Activated gamma-delta T cell treated with anti-CD3 and anti-CD28 coated beads, Interleukin-2, amount 50 U/mL, for 16 hours (primary cell): ENCODE data around the gene SGSM2.
"Not testable (repeated sequence)": the region's sequence is repeated elsewhere in the genome, so short reads cannot be mapped to it uniquely, and the experiment has no call there.

Experiments used
- DNase-seq: peaks from one replicate; pipeline ENCODE4 v3.0.0-alpha.2; 2020; ENCODE audit warnings: low read depth

The SGSM2 gene, protein sequence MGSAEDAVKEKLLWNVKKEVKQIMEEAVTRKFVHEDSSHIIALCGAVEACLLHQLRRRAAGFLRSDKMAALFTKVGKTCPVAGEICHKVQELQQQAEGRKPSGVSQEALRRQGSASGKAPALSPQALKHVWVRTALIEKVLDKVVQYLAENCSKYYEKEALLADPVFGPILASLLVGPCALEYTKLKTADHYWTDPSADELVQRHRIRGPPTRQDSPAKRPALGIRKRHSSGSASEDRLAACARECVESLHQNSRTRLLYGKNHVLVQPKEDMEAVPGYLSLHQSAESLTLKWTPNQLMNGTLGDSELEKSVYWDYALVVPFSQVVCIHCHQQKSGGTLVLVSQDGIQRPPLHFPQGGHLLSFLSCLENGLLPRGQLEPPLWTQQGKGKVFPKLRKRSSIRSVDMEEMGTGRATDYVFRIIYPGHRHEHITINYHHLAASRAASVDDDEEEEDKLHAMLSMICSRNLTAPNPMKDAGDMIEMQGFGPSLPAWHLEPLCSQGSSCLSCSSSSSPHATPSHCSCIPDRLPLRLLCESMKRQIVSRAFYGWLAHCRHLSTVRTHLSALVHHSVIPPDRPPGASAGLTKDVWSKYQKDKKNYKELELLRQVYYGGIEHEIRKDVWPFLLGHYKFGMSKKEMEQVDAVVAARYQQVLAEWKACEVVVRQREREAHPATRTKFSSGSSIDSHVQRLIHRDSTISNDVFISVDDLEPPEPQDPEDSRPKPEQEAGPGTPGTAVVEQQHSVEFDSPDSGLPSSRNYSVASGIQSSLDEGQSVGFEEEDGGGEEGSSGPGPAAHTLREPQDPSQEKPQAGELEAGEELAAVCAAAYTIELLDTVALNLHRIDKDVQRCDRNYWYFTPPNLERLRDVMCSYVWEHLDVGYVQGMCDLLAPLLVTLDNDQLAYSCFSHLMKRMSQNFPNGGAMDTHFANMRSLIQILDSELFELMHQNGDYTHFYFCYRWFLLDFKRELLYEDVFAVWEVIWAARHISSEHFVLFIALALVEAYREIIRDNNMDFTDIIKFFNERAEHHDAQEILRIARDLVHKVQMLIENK

DNA sequence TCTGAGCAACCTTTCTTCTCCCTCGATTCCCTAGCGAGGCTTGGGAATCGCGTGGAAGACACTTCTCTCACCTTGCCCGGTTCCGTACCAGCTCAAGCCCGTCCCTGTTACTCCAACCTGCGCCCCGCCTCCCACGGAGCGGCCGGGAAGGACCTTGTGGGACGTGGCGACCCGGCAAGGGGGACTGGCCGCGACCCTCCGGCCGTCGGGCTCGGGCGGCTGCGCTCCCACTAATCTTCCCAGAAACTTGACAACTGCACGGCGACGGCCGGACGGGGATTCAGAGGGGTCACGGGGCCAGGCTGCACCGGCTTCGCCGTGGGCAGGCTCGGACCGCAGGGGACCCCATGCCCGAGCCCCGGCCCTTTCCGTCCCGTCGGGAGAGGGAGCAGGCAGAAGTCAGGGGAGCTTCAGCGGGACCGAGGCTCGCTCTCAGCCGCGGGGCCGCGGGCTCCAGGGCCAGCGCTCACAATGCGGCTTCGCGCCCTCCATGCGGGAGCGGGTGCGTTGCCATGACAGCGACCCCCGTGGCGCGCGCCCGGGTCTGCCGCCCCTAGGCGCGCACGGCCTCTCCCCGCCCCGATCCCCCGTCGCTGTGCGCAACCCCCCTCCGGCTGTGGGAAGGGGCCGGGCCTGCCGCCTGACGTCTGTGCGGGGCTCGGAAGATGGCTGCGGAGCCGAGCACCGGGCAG is at the start of gene SGSM2:
SGSM2 (plus strand) TSS at position 650 of the 692 bp plus-strand sequence. CDS start 188 bp downstream, outside the sequence.
- peak; percentile 59 for DNase-seq

DNA sequence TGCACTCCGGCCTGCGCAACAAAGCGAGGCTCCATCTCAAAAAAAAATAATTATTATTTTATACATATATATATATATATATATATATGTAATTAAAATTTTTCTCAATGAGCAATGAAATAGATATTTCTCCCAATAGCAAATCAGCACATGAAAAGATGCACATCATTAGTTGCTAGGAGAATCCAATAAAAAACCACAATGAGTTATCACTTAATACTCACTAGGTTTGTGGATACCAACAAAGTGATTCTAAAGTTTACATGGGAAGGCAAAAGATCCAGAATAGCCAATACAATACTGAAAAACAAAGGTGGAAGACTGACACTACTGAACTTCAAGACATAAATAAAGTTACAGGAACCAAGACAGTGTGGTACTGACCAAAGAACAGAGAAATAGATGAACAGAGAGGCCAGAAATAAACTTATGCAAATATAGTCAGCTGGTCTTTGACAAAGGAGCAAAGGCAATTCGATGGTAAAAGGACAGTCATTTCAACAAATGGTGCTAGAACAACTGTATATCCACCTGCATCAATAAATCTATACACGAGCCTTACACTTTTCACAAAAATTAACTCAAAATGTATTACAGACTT is 47.3 kb upstream of the SGSM2 start:
- no peak for DNase-seq

DNA sequence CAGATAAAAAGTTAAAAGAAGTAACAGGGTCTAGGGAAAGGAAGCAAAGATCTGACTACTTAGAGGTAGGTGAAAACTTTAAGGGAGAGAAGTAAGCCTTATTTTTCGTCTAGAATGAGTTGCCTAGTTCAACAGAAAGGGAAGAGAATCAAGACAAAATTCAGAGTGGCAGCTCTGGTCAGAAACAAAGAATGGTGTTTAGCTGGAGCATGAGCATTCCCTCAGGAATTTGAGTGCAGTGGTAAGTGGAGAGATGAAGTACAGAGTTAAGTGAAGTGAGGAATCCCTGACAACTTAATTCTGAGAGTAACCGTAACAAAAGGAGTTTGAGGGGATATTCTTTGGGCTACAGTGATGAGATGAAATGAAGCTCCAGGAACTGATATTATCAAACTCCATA is 45.2 kb upstream of the SGSM2 start:
- no peak for DNase-seq

DNA sequence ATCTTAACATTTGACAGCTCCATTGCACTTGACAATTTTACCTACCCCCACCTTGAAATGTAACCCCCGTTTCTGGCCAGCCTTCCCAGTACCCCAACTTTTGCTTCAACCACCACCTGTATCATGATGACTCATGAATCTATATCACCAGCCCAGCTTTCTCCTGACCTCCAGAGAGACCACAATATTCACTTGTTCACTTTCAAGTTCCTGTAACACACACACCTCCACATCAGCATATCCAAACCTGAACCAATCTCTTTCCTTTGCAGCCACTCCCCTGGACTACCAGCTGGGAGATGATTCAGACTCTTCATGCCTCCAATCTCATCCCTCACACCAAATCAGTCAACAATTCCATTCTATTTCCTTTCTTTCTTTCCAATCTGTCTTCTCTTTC is 41.7 kb upstream of the SGSM2 start:
- no peak for DNase-seq

DNA sequence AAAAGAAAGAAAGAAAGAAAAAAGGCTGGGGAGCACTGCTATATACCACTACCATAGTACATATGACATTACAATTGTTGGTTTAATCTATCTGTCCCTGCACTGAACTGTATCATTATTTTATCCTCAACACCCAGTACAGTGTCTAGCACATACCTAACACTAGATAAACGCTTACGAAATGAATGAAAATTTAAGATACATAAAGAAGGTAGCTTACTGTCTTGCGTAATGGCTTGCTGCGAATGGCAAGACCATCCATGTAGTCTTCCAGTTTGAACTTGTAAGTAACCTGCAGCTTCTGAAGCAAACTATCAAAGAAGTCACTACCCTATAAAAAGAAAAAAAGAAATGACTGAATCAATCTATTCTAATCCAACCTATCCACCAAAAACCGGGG is 40.3 kb upstream of the SGSM2 start:
- no peak for DNase-seq

DNA sequence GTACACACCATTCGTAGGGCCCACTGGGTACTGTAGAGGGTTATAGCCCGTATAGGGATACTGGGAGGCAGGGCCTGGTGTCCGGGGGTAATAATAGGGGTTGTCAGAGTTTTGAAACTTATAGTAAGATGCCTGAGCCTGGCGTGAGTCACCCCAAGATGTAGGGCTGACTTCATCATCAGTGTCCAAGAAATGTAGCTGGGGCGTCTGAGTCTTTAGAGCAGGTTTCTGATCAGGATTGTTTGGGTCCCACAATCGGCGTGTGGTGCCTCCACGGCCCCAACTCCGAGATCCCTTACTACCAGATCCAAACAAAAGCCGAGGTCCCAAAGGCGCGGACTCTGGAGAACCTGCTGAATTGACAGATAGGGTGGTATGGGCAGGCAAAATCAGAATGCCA is 38.2 kb upstream of the SGSM2 start:
- no peak for DNase-seq

DNA sequence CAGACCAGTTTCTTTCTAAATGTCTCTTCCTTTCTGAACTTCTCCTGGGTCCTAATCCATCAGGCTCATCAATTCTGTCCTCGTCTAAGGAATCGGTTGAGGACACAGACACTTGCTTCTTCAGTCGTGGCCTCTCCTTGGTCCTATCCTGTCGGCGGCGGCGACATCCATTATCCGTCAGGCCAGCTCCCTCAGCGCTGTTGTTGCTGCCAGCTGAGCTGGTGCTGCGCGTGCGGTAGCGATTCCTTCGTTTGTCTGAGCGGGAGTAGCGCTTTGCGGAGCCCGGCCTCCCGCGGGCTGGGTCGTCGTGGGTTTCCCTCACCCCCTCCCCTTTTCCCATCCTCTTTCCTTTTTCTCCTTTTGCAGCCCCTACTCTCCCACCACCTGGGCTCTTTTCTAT is 37.5 kb upstream of the SGSM2 start:
- DNase-seq = no peak

DNA sequence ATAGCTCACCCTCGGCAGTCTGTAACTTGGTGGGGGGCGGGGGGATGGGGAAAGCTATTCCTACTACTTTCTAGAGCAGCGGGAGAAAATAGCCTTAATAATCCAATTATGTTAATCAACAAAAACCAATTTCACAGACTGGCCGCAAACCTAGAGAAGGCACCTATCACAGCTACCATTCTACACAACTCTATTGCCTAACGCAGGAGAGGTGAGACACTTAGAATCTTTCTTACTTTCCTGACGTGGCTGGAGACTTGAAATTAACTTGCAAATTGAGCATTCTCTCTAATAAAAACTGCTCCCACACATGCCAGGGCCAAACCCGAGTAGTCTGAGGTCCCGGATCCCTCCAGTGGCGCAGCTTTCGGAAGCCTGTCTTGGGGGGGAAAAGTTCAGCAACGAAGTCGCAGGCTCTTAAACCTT is 34.5 kb upstream of the SGSM2 start:
- peak; percentile 9 for DNase-seq

DNA sequence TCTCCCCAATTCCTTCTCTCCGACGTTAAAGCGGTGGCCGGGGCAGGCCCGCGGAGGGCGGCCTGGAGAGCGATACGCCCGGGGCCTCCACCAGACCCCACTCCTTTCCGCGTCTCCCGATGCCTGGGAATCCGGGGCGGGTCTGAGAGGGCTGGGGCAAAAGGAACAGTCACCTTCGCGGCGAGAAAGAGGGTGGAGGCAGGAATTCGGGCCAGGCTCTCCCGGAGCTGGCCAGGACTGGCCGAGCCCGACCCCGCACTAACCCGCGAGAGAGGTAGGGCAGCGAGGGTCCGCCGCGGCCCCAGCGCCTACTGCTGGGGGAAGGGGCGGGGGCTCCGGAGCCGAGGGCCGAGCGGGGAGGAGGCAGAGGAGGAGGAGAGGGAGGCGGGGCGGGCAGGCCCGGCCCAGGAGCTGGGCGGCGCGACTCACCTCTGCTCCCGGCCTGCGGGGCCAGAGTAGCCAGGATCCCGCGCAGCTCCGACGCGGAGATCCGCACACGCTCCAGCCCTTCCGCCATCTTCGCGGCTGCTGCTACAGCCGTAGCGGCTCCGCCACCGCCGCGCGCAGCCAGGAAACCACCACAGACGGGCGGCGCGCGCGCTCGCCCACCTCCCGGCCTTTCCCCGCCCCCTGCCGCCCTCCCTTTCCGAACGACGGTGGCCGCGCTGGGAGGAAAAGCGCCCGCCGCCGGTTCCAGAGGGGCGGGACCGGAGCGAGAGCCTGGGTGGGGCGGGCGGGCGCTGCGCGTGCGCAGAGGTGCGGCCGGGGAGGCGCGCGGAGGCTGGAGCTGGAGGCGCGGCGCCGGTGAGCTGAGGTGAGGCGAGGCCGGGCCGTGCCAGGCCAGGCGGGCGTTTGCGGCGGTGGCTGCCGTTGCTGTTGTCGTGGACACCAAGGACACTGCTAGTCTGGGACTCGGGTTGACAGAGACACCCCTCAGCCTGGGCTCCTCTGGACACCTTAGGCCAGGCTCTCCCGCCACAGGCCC is 33.8 kb upstream of the SGSM2 start, which contains the start of the genes SMG6 and SRR:
SMG6 (minus strand) TSS at position 582 of the 985 bp plus-strand sequence; CDS start at position 517, 65 bp downstream.
SRR (plus strand) TSS at position 747 of the 985 bp plus-strand sequence. CDS start 11,611 bp downstream, outside the sequence.
- DNase-seq = peak; percentile 95

DNA sequence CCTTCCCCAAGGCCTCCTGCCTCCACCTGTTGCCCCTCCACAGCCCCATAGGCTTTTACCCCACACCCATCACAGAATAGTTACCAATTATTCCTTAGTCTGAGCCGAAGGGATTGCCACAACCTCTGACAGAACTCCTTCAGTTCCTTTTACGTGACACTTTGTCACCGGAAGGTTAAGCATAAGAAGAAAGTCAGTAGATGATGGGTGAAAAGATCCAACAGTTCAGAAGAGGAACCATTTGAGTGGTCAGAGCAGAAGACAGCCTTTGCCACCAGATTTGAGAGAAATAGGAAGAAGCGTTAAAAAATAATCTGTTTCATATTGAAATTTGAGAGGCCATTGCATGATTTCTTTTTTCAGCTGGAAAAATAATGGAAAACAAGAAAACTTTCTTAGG is 32.4 kb upstream of the SGSM2 start:
- no peak for DNase-seq

DNA sequence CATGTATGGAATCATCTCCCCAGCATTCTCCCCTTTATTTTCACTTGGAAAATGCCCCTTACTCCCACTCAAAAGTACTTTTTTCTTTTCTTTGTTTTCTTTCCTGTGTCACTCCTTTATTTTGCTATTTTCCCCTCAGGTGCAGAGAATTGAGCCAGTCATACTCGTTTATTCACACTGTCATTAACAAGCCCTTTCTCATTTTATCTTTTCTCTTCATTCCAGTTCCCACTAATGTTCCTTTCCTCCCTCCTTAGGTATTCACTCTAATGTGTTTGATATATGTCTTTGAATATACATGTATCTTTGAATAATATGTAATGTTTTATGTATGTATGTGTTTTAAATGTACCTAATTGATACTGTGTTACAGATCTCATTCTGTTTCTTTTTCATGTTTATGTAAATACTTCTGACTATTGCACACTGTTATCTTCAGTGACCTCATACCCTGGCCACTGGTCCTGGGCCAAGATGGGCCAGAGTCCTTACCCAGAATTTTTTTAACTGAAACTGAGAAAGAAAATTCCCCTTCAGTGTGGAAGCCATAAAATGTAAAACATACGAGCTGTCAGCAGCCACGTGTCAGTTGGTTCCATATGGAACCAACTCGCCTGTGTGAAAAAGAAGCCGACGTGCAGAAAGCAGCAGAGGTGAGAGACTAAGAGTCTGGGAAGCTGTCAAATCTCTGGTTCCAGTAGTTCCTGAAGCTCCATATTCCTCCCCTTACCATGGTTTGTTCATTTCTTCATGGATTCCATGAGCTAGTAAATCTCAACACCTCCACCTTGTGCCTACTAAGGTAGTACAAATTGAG is 27.8 kb upstream of the SGSM2 start:
- DNase-seq = no peak

DNA sequence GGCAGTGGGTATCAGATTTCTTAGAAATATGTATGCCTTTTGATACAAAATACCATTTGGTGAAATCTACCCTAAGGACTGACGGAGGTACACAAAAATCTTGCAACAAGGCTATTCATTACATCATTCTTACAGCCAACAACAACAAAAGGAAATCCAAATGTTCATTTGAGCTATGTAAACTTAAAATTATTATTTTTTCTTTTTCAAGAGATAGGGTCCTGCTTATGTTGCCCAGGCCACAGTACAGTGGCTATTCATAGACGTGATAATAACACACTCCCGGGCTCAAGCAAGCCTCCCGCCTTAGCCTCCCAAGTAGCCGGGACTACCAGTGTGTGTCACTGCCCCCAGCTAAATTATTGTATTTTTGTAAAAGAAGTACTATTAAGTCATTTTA is 24.6 kb upstream of the SGSM2 start:
- no peak for DNase-seq

DNA sequence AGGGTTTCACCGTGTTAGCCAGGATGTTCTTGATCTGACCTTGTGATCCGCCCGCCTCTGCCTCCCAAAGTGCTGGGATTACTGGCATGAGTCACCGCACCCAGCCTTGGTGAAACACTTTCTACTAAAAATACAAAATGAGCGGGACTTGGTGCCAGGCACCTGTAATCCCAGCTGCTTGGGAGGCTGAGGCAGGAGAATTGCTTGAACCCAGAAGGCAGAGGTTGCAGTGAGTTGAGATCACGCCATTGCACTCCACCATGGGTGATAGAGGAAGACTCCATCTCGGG is 20.4 kb upstream of the SGSM2 start:
- DNase-seq = not testable (repeated sequence)

DNA sequence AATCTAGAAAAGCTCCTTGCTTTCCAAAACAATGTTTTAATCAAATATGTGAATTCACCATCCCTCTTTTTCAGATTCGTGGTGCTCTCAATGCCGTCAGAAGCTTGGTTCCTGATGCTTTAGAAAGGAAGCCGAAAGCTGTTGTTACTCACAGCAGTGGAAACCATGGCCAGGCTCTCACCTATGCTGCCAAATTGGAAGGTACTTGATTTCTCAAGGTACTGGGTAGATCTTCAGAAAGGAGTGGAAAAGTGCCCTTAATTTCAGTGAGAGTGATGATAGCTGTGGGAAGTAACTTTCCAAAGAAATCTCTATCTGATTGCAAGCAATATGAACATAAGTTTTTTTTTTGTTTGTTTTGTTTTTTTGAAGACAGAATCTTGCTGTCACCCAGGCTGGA is 19.5 kb upstream of the SGSM2 start:
- DNase-seq = no peak

DNA sequence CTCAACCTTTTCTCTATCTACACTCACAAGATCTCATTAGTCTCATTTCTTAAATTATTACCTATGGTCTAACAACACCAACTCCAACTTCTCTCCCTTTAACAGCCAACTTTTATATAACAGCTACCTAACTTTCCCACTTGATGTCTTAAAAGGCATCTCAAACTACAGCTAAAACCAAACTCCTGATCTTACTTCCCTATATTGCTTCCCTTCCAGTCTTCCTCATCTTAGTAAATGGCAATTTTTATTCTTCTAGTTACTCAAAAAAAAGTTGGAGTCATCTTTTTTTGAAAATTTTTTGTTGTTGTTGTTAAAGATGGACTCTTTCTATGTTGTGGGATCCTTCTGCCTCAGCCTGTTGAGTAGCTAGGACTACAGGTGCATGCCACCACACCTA is 18.2 kb upstream of the SGSM2 start:
- no peak for DNase-seq

DNA sequence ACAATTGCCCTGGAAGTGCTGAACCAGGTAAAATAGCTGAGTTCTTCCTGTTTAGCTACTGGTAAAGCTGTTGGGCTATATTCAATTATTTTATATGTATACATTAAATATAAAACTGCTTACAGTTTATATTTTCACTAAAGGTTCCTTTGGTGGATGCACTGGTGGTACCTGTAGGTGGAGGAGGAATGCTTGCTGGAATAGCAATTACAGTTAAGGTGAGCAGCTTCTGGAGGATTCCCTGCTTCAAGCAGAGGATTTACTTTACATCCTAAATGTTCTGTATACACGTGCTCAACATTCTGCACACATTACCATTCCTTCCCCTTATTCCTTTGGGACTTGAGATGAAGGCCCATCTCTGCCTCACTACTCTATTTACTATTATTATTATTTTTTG is 15.9 kb upstream of the SGSM2 start:
- no peak for DNase-seq

DNA sequence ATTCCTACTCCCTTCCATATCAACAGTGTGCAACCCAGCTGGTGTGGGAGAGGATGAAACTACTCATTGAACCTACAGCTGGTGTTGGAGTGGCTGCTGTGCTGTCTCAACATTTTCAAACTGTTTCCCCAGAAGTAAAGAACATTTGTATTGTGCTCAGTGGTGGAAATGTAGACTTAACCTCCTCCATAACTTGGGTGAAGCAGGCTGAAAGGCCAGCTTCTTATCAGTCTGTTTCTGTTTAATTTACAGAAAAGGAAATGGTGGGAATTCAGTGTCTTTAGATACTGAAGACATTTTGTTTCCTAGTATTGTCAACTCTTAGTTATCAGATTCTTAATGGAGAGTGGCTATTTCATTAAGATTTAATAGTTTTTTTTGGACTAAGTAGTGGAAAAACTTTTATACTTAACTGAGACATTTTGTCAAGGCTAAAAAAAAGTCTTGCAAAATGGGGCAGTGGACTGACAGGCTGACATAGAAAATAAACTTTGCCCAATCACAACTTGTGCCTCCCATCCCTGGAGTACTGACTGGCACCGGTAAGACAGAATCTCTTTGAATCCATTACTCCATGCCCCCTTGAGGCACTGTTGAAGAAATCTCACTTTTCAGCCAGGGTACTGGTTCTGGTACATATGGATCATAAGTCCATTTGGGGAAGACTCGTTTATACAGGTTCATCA is 13.5 kb upstream of the SGSM2 start:
- no peak for DNase-seq

DNA sequence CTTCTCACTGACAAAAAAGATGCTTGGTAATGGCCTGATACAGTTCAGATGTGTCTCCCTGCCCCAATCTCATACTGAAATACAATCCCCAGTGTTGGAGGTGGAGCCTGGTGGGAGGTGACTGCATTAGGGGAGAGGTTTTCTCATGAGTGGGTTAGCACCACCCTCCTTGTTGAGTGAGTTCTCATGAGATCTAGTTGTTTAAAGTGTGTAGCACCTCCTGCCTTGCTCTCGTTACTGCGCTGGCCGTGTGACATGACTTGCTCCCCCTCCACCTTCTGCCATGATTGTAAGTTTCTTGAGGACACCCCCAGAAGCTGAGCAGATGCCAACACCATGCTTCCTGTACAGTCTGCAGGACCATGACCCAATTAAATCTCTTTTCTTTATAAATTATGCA is 6.0 kb upstream of the SGSM2 start:
- no peak for DNase-seq

DNA sequence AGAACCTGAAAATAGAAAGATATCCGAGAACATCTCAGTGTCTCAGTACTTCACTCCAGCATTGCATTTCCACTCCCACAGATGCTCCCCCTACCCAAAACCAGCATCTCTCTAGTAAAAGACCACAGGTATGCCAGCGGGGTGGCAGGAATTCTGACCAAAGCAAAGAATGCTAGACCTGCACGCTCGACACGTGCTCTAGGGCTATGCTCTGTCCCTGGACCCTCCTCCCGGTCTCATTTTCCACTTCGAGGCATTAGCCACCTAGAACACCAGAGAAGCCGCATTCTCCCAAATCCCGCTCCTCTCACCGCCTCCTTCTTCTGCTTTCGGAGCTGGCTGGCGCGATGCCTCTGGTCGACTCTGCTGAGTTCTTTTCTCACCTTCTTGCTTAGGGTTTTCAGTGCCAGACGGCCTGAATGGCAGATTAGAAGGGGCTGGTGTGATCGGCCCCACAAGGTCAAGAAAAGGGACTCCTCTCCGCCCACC is 1.5 kb upstream of the SGSM2 start:
- no peak for DNase-seq
